NOMO-1 treated with dmso at 0.1 percent for 144 hours (cell line): ENCODE results near the gene CERKL.
"Not testable (repeated sequence)": the region's sequence is repeated elsewhere in the genome, so short reads cannot be mapped to it uniquely, and the experiment has no call there.

Source experiments
- DNase-seq: peaks from one replicate; lab custom pipeline; 2025; ENCODE audit not compliant: unreplicated experiment; lab: John Stamatoyannopoulos, UW

The CERKL gene

GRCh38 chr2:181656450-181657291 is at the start of gene CERKL:
CERKL (minus strand) TSS chr2:181657105; CDS start chr2:181657006, 99 bp downstream.
- DNase-seq: peak; percentile 45

- not testable (repeated sequence) for DNase-seq
Measured at GRCh38 chr2:181702519-181702918, 45.6 kb upstream of the CERKL start.

GRCh38 chr2:181698223-181698622 is 41.3 kb upstream of the CERKL start:
- no peak for DNase-seq

- DNase-seq: peak; percentile 50
Measured at GRCh38 chr2:181697571-181697970, 40.7 kb upstream of the CERKL start.

GRCh38 chr2:181697126-181697525 is 40.2 kb upstream of the CERKL start:
- DNase-seq: peak; percentile 37

GRCh38 chr2:181694271-181694670 is 37.4 kb upstream of the CERKL start:
- DNase-seq: no peak

- no peak for DNase-seq
Measured at GRCh38 chr2:181690860-181691259, 34.0 kb upstream of the CERKL start.

- DNase-seq: no peak
Measured at GRCh38 chr2:181686576-181687185, 29.8 kb upstream of the CERKL start.

GRCh38 chr2:181685150-181685688 is 28.3 kb upstream of the CERKL start:
- no peak for DNase-seq

- no peak for DNase-seq
Measured at GRCh38 chr2:181684454-181685149, 27.7 kb upstream of the CERKL start.

GRCh38 chr2:181683518-181684453 is 26.9 kb upstream of the CERKL start:
- DNase-seq: no peak

- DNase-seq: no peak
Measured at GRCh38 chr2:181682795-181683517, 26.1 kb upstream of the CERKL start.

GRCh38 chr2:181682026-181682789 is 25.3 kb upstream of the CERKL start:
- no peak for DNase-seq

GRCh38 chr2:181680937-181681811 is 24.3 kb upstream of the CERKL start:
- no peak for DNase-seq

- DNase-seq: no peak
Measured at GRCh38 chr2:181680055-181680936, 23.4 kb upstream of the CERKL start, which contains the start of gene NEUROD1. NEUROD1 (minus strand) TSS chr2:181680517; CDS start chr2:181678860, 1,657 bp downstream.

- no peak for DNase-seq
Measured at GRCh38 chr2:181679544-181679979, 22.7 kb upstream of the CERKL start.
